Ishikawa (cell line): ENCODE data around the gene CKB.

ENCODE experiments used
- CEBPB ChIP-seq: IDR thresholded peaks from 2 replicates; pipeline ENCODE4 v1.6.1; 2012
- CREB1 ChIP-seq: IDR thresholded peaks from 2 replicates; pipeline ENCODE4 v1.6.1; 2012; ENCODE audit warnings: low read depth
- EP300 ChIP-seq: IDR thresholded peaks from 2 replicates; pipeline ENCODE4 v1.6.1; 2012; ENCODE audit warnings: borderline replicate concordance
- FOXM1 ChIP-seq: IDR thresholded peaks from 2 replicates; pipeline ENCODE4 v1.6.1; 2012; ENCODE audit warnings: low read depth, borderline replicate concordance
- NFIC ChIP-seq: IDR thresholded peaks from 2 replicates; pipeline ENCODE4 v1.6.1; 2012
- RAD21 ChIP-seq: IDR thresholded peaks from 2 replicates; pipeline ENCODE4 v1.6.1; 2012; ENCODE audit warnings: low read depth
- REST ChIP-seq: IDR thresholded peaks from 2 replicates; pipeline ENCODE4 v1.6.1; 2012; ENCODE audit warnings: low read depth, mild to moderate bottlenecking
- TAF1 ChIP-seq: IDR thresholded peaks from 2 replicates; pipeline ENCODE4 v1.6.1; 2012; ENCODE audit warnings: low read depth, mild to moderate bottlenecking
- TCF12 ChIP-seq: IDR thresholded peaks from 2 replicates; pipeline ENCODE4 v1.6.1; 2012; ENCODE audit warnings: low read depth
- TEAD4 ChIP-seq: IDR thresholded peaks from 2 replicates; pipeline ENCODE4 v1.6.1; 2012
- USF1 ChIP-seq: IDR thresholded peaks from 2 replicates; pipeline ENCODE4 v1.6.1; 2012
- YY1 ChIP-seq: IDR thresholded peaks from 2 replicates; pipeline ENCODE4 v1.6.1; 2012; ENCODE audit warnings: low read depth
- TF ChIP-seq, protein P1 (sequence below): IDR thresholded peaks from 2 replicates; pipeline ENCODE4 v1.6.1; 2012

Gene CKB

GRCh38 chr14:103528146-103528586 lies 5.5 kb upstream of the CKB start:
- TF ChIP-seq NFIC: no peak
- TF ChIP-seq REST: no peak
- no peak for TF ChIP-seq YY1
- TF ChIP-seq TEAD4: no peak

- TF ChIP-seq EP300 (no peak), YY1 (no peak), RAD21 (no peak), USF1 (no peak)
- TF ChIP-seq, protein P1, sequence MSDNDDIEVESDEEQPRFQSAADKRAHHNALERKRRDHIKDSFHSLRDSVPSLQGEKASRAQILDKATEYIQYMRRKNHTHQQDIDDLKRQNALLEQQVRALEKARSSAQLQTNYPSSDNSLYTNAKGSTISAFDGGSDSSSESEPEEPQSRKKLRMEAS: no peak
Observed at GRCh38 chr14:103527408-103528145, 4.9 kb upstream of the CKB start.

- TF ChIP-seq REST: no peak
- no peak for TF ChIP-seq NFIC
- TF ChIP-seq TEAD4: no peak
- TF ChIP-seq RAD21: no peak
- TF ChIP-seq CREB1: no peak
- TF ChIP-seq TCF12: no peak
- no peak for TF ChIP-seq CEBPB
- no peak for TF ChIP-seq TAF1
- TF ChIP-seq EP300: no peak
- TF ChIP-seq FOXM1: no peak
- no peak for TF ChIP-seq USF1
Observed at GRCh38 chr14:103526914-103527248, 4.3 kb upstream of the CKB start.

GRCh38 chr14:103526247-103526913 lies 3.8 kb upstream of the CKB start:
- TF ChIP-seq USF1 (peak; percentile 55; the same call in 1 of the 2 replicates), FOXM1 (no peak), REST (no peak), RAD21 (no peak)
